Vagina (tissue), 2 donors: ENCODE results near the gene FCRL6. TPM values are rescaled to one million over a fixed set of nuclear protein-coding genes. Genes with fewer than 3 reads are reported as not detected.

Experiments used
- DNase-seq, 2 donors: peaks; one replicate each; pipeline ENCODE4 v3.0.0-alpha.2; 2017; ENCODE audit errors: extremely low spot score in 2 of 2
- H3K27ac ChIP-seq: fragments of 200-600 bp; sonication (generic); one replicate; pipeline ENCODE4 v1.5.1; 2019
- H3K27me3 ChIP-seq: fragments of 200-600 bp; sonication (generic); one replicate; pipeline ENCODE4 v1.5.1; 2019
- H3K36me3 ChIP-seq, 2 donors: fragments of 200-600 bp; sonication (generic); one replicate each; pipeline ENCODE4 v1.5.1; 2017 to 2019
- H3K4me1 ChIP-seq: fragments of 200-600 bp; sonication (generic); one replicate; pipeline ENCODE4 v1.5.1; 2019
- H3K4me3 ChIP-seq, 2 donors: fragments of 200-600 bp; sonication (generic); 1 replicate in 1 of 2; 2 replicates in 1 of 2; pipeline ENCODE4 v1.5.1; 2016 to 2019
- H3K9me3 ChIP-seq: fragments of 200-600 bp; sonication (generic); one replicate; pipeline ENCODE4 v1.5.1; 2019
- POLR2A ChIP-seq, 2 donors: fragments of 450-650 bp; IDR thresholded peaks; one replicate each; pipeline ENCODE4 v1.6.1; 2017; ENCODE audit warnings: antibody characterized with exemption in 2 of 2, mild to moderate bottlenecking in 2 of 2, moderate library complexity in 2 of 2
- POLR2AphosphoS5 ChIP-seq, 2 donors: sonication (generic); formaldehyde crosslinking; IDR thresholded peaks; one replicate each; pipeline ENCODE4 v1.9.0; 2017; ENCODE audit warnings: antibody characterized with exemption in 2 of 2, mild to moderate bottlenecking in 2 of 2, low read depth in 1 of 2; ENCODE audit not compliant: insufficient read depth in 1 of 2
- intact Hi-C: fragments of 100-400 bp; cut with DNase I; formaldehyde crosslinking; loops from one replicate; pipeline ENCODE4 v1.15.1; 2023
- total RNA-seq: library from RNA; depleted of rRNA; stranded (reverse); fragments of >200 nt; gene quantifications from one replicate; pipeline ENCODE4 v1.2.3, GENCODE V29; 2016
- TF ChIP-seq, protein P1 (sequence below), 3 experiments: fragments of 450-650 bp in 2 of 3; fragments of 200-600 bp in 1 of 3; sonication (generic) in 1 of 3; IDR thresholded peaks; one replicate each; pipeline ENCODE4 v1.5.1; 2017 to 2019; ENCODE audit warnings: antibody characterized with exemption in 3 of 3, mild to moderate bottlenecking in 2 of 3, moderate library complexity in 2 of 3

Gene FCRL6
- total RNA-seq, 1 donor from 2014 or later = not detected

DNA sequence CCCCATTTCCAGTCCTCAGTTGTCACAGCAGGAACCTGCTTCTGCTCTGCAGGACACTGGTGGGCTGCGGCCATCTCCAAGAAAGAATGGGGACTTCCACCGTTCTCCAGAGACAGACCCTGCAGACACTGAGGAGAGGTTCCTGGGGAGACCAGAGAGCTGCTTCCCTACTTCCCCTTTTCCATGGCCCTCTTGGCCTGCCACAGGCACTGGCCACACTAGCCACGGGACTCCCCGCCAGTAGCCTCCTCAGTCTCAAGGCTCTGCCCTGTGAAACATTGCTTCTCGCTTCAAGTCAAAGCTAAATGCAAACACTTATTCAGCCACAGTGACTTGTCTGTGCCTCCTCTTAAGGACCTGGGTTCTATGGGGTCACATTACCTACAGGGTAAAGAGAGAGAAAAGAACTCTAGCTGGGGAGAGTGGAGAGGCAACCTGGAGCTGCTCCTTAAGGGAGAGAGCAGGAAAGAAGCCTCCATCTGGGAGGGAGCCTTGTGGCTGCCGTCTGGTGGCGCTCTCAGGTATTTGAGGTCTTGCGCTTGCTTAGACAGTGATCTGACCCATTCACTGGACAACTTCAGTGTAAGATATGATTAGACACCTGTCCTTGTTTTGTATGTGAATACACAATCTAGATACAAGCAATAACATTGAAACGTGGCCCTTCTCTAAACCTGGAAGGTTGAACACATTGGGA, 19.2 kb downstream of the FCRL6 start:
- intact Hi-C loops = no loop called here
- TF ChIP-seq POLR2AphosphoS5 (IDR thresholded peaks at IDR 0.05; ENCODE audit: insufficient read depth in 1 of 2, low read depth in 1 of 2) (no peak), POLR2A (IDR thresholded peaks at IDR 0.05) (no peak)
- TF ChIP-seq, protein P1, sequence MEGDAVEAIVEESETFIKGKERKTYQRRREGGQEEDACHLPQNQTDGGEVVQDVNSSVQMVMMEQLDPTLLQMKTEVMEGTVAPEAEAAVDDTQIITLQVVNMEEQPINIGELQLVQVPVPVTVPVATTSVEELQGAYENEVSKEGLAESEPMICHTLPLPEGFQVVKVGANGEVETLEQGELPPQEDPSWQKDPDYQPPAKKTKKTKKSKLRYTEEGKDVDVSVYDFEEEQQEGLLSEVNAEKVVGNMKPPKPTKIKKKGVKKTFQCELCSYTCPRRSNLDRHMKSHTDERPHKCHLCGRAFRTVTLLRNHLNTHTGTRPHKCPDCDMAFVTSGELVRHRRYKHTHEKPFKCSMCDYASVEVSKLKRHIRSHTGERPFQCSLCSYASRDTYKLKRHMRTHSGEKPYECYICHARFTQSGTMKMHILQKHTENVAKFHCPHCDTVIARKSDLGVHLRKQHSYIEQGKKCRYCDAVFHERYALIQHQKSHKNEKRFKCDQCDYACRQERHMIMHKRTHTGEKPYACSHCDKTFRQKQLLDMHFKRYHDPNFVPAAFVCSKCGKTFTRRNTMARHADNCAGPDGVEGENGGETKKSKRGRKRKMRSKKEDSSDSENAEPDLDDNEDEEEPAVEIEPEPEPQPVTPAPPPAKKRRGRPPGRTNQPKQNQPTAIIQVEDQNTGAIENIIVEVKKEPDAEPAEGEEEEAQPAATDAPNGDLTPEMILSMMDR (IDR thresholded peaks at IDR 0.05) = no peak
- no peaks in the 10 kb centered on the region for H3K36me3 ChIP-seq
- no peaks in the 10 kb centered on the region for H3K9me3 ChIP-seq
- no peak for DNase-seq
- H3K4me3 ChIP-seq = no peak overlapping the region
- H3K27ac ChIP-seq = no peak overlapping the region
- peaks cover 7% of the 10 kb centered on the region for H3K4me1 ChIP-seq
- H3K27me3 ChIP-seq = no peaks in the 10 kb centered on the region

- Histone ChIP-seq H3K4me1 (peaks cover 7% of the 10 kb centered on the region), H3K27ac (no peak overlapping the region), H3K4me3 (no peak overlapping the region), H3K9me3 (no peaks in the 10 kb centered on the region), H3K36me3 (no peaks in the 10 kb centered on the region), H3K27me3 (no peaks in the 10 kb centered on the region)
- DNase-seq = no peak
- TF ChIP-seq POLR2AphosphoS5 (IDR thresholded peaks at IDR 0.05; ENCODE audit: insufficient read depth in 1 of 2, low read depth in 1 of 2) (no peak), POLR2A (IDR thresholded peaks at IDR 0.05) (no peak)
- TF ChIP-seq, protein P1 (IDR thresholded peaks at IDR 0.05) = no peak
- intact Hi-C loops = no loop called here
Observed at GRCh38 chr1:159823406-159823805, 21.2 kb downstream of the FCRL6 start.

GRCh38 chr1:159825564-159825963, 23.4 kb downstream of the FCRL6 start:
- H3K27me3 ChIP-seq = no peaks in the 10 kb centered on the region
- DNase-seq = no peak
- H3K4me1 ChIP-seq = peaks cover 7% of the 10 kb centered on the region
- TF ChIP-seq, protein P1 (IDR thresholded peaks at IDR 0.05) = no peak
- no peak for TF ChIP-seq POLR2A (IDR thresholded peaks at IDR 0.05)
- intact Hi-C loops = no loop called here
- H3K4me3 ChIP-seq = no peak overlapping the region
- no peaks in the 10 kb centered on the region for H3K36me3 ChIP-seq
- H3K27ac ChIP-seq = no peak overlapping the region
- no peaks in the 10 kb centered on the region for H3K9me3 ChIP-seq

GRCh38 chr1:159826441-159827101, 24.4 kb downstream of the FCRL6 start, which contains the start of gene SLAMF8:
TSS of gene SLAMF8 (plus strand) at chr1:159826873. CDS start at chr1:159826899, 26 bp downstream.
- intact Hi-C loops = no loop called here
- Histone ChIP-seq H3K4me1 (peaks cover 7% of the 10 kb centered on the region), H3K4me3 (no peak within 1 kb of the TSS), H3K27ac (no peak within 1 kb of the TSS), H3K36me3 (no peaks in the 10 kb centered on the region), H3K9me3 (no peaks in the 10 kb centered on the region), H3K27me3 (no peaks in the 10 kb centered on the region)
- no peak for DNase-seq
- TF ChIP-seq POLR2AphosphoS5 (IDR thresholded peaks at IDR 0.05; ENCODE audit: insufficient read depth in 1 of 2, low read depth in 1 of 2) (no peak), POLR2A (IDR thresholded peaks at IDR 0.05) (no peak)
- TF ChIP-seq, protein P1 (IDR thresholded peaks at IDR 0.05) = no peak

DNA sequence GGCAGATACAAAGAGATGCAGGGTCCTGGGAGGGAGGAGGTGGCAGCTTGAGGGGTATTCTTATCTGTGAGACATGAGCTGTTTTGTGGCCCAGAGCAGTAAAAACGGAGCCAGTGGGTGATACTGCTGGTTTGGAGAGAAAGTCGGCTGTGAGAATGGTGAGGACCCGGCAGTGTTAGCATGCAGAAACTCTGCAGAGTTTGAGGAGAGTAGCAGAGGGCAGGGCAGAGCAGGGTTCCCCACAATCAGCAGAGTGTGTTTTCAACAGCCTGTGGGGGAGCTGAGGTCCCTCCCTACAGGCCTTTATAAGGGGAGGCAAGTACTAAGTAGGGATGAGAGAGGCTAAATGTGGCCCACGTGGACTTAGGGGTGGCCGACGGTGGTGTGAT, 24.9 kb downstream of the FCRL6 start:
- no peak overlapping the region for H3K4me3 ChIP-seq
- TF ChIP-seq, protein P1 (IDR thresholded peaks at IDR 0.05) = no peak
- TF ChIP-seq POLR2A (IDR thresholded peaks at IDR 0.05) (no peak), POLR2AphosphoS5 (IDR thresholded peaks at IDR 0.05; ENCODE audit: insufficient read depth in 1 of 2, low read depth in 1 of 2) (no peak)
- intact Hi-C loops = no loop called here
- no peaks in the 10 kb centered on the region for H3K36me3 ChIP-seq
- no peaks in the 10 kb centered on the region for H3K9me3 ChIP-seq
- peaks cover 7% of the 10 kb centered on the region for H3K4me1 ChIP-seq
- H3K27me3 ChIP-seq = no peaks in the 10 kb centered on the region
- no peak overlapping the region for H3K27ac ChIP-seq
- no peak for DNase-seq
